CD4-positive, alpha-beta T cell (primary cell): ENCODE results near the gene STRBP. TPM values are rescaled to one million over a fixed set of nuclear protein-coding genes. Genes with fewer than 3 reads are reported as not detected.

Source experiments
- ATAC-seq: fragments of 200-7000 bp; cut with Tn5 transposase; one replicate; pipeline ENCODE4 v1.10.0; 2022; ENCODE audit warnings: mild to moderate bottlenecking; ENCODE audit not compliant: poor library complexity
- CTCF ChIA-PET: fragments of 350-600 bp; sonication (Branson Sonifier 250); formaldehyde crosslinking; loops from one replicate; lab custom pipeline; 2021; ENCODE audit warnings: antibody characterized with exemption, inconsistent platforms; lab: Charles Lee
- POLR2A ChIA-PET: fragments of 350-600 bp; sonication (Branson Sonifier 250); formaldehyde crosslinking; loops from one replicate; lab custom pipeline; 2021; ENCODE audit warnings: antibody characterized with exemption, inconsistent platforms; lab: Charles Lee
- DNase-seq, 14 experiments: peaks; one replicate each; pipeline ENCODE4 v3.0.0-alpha.2; 2013 to 2020; ENCODE audit warnings: mixed read lengths in 2 of 14
- H3K27ac ChIP-seq, 2 donors: one replicate each; pipeline versions ENCODE4 v1.5.1 to v1.7.0; 2013; ENCODE audit warnings: low read length in 2 of 2, low read depth in 1 of 2, mild to moderate bottlenecking in 1 of 2
- H3K27me3 ChIP-seq, 2 experiments: 1 replicate in 1 of 2; 2 replicates in 1 of 2; pipeline versions ENCODE4 v1.6.1 to v1.7.0; 2013; ENCODE audit warnings: low read length in 2 of 2, control low read depth in 1 of 2, mild to moderate bottlenecking in 1 of 2, moderate library complexity in 1 of 2; ENCODE audit not compliant: insufficient read depth in 2 of 2, control insufficient read depth in 1 of 2
- H3K36me3 ChIP-seq: one replicate; pipeline ENCODE4 v1.6.1; 2013; ENCODE audit warnings: low read length, control low read depth; ENCODE audit not compliant: insufficient read depth
- H3K4me1 ChIP-seq: one replicate; pipeline ENCODE4 v1.6.1; 2013; ENCODE audit warnings: low read length, control low read depth; ENCODE audit not compliant: insufficient read depth
- H3K4me3 ChIP-seq: one replicate; pipeline ENCODE4 v1.5.1; 2013; ENCODE audit warnings: mild to moderate bottlenecking, low read length, moderate library complexity
- H3K9me3 ChIP-seq, 2 experiments: 1 replicate in 1 of 2; 2 replicates in 1 of 2; pipeline versions ENCODE4 v1.6.1 to v1.7.0; 2013; ENCODE audit warnings: low read length in 2 of 2, mild to moderate bottlenecking in 2 of 2, control low read depth in 1 of 2, moderate library complexity in 1 of 2; ENCODE audit not compliant: control insufficient read depth in 1 of 2, insufficient read depth in 1 of 2
- H3K27ac Mint-ChIP-seq: one replicate; pipeline ENCODE4 v1.8.0; 2020; ENCODE audit warnings: mixed read lengths
- H3K27me3 Mint-ChIP-seq: one replicate; pipeline ENCODE4 v1.8.0; 2021; ENCODE audit warnings: mixed read lengths
- H3K36me3 Mint-ChIP-seq: one replicate; pipeline ENCODE4 v1.8.0; 2021; ENCODE audit warnings: low read depth, mixed read lengths
- H3K4me1 Mint-ChIP-seq: one replicate; pipeline ENCODE4 v1.8.0; 2021; ENCODE audit warnings: low read depth, mixed read lengths
- H3K4me3 Mint-ChIP-seq: one replicate; pipeline ENCODE4 v1.8.0; 2020; ENCODE audit warnings: mild to moderate bottlenecking, mixed read lengths
- H3K9me3 Mint-ChIP-seq: one replicate; pipeline ENCODE4 v1.8.0; 2020; ENCODE audit warnings: mixed read lengths
- CTCF ChIP-seq: fragments of 200-600 bp; IDR thresholded peaks from one replicate; pipeline ENCODE4 v1.8.0; 2022; ENCODE audit warnings: antibody characterized with exemption, mild to moderate bottlenecking
- intact Hi-C, 2 experiments: fragments of 100-400 bp; cut with DNase I in 1 of 2; cut with micrococcal nuclease in 1 of 2; formaldehyde crosslinking; loops; one replicate each; pipeline versions ENCODE4 v1.15.1 to v1.9.0; 2023 to 2025; cut with DNase I, micrococcal nuclease
- total RNA-seq, 174 experiments: library from RNA in 2 of 174; stranded (reverse) in 2 of 174; gene quantifications; one replicate each; pipeline ENCODE4 v1.2.3 and lab custom pipeline; 2021 to 2026

Gene STRBP
- total RNA-seq, 2 experiments from 2014 or later: 10.9 to 12.0 TPM

- H3K36me3 ChIP-seq: peaks cover 26% of the 10 kb centered on the region
- ChIA-PET POLR2A (interaction anchor here (0.8 kb wide), 1 partner anchor 281 kb away, joined by 3 read pairs; no protein-coding TSS in a partner anchor), CTCF (no interaction called here)
- no peak for TF ChIP-seq CTCF
- no peak for ATAC-seq
- no peaks in the 10 kb centered on the region for H3K4me1 ChIP-seq
- intact Hi-C loops: no loop called here
- peaks cover 85% of the 10 kb centered on the region for H3K36me3 Mint-ChIP-seq
- H3K4me3 Mint-ChIP-seq: no peak overlapping the region
- H3K27me3 ChIP-seq: no peaks in the 10 kb centered on the region
- H3K4me3 ChIP-seq: no peak overlapping the region
- H3K27me3 Mint-ChIP-seq: no peaks in the 10 kb centered on the region
- no peaks in the 10 kb centered on the region for H3K9me3 ChIP-seq
- no peak for DNase-seq
- peaks cover 5% of the 10 kb centered on the region for H3K4me1 Mint-ChIP-seq
- no peak overlapping the region for H3K27ac Mint-ChIP-seq
- no peak overlapping the region for H3K27ac ChIP-seq
- no peaks in the 10 kb centered on the region for H3K9me3 Mint-ChIP-seq
Measured at GRCh38 chr9:123073441-123073840, 194.9 kb downstream of the STRBP start.

GRCh38 chr9:123072407-123072995, 195.9 kb downstream of the STRBP start:
- Mint-ChIP-seq H3K27ac (no peak overlapping the region), H3K4me3 (no peak overlapping the region), H3K27me3 (no peaks in the 10 kb centered on the region), H3K36me3 (peaks cover 85% of the 10 kb centered on the region), H3K4me1 (peaks cover 5% of the 10 kb centered on the region), H3K9me3 (no peaks in the 10 kb centered on the region)
- Histone ChIP-seq H3K9me3 (no peaks in the 10 kb centered on the region), H3K27me3 (no peaks in the 10 kb centered on the region), H3K4me3 (no peak overlapping the region), H3K36me3 (peaks cover 28% of the 10 kb centered on the region), H3K27ac (no peak overlapping the region), H3K4me1 (no peaks in the 10 kb centered on the region)
- DNase-seq (no peak), ATAC-seq (no peak)
- ChIA-PET CTCF (no interaction called here), POLR2A (interaction anchor here (0.8 kb wide), 1 partner anchor 282 kb away, joined by 3 read pairs; no protein-coding TSS in a partner anchor)
- intact Hi-C loops: no loop called here
- TF ChIP-seq CTCF: no peak

Other genes starting within 250 kb of the STRBP start
- under 1 TPM; 0.74 to 0.89 TPM for gene GPR21, start 234.9 kb downstream of the STRBP start, total RNA-seq
- gene CRB2, start 87.6 kb upstream of the STRBP start, total RNA-seq: not detected